ENCODE results near the gene TWSG1. TPM values are rescaled to one million over a fixed set of nuclear protein-coding genes. Genes with fewer than 3 reads are reported as not detected.
A peak's percentile ranks its signal among the peaks of the same experiment; 100 is the strongest.

Gene TWSG1
- total and polyA plus RNA-seq, 2 of the 13 experiments (the other 11 are each of a cell fraction or from before 2014, with no cell fraction given): 6.6 to 9.4 TPM

DNA sequence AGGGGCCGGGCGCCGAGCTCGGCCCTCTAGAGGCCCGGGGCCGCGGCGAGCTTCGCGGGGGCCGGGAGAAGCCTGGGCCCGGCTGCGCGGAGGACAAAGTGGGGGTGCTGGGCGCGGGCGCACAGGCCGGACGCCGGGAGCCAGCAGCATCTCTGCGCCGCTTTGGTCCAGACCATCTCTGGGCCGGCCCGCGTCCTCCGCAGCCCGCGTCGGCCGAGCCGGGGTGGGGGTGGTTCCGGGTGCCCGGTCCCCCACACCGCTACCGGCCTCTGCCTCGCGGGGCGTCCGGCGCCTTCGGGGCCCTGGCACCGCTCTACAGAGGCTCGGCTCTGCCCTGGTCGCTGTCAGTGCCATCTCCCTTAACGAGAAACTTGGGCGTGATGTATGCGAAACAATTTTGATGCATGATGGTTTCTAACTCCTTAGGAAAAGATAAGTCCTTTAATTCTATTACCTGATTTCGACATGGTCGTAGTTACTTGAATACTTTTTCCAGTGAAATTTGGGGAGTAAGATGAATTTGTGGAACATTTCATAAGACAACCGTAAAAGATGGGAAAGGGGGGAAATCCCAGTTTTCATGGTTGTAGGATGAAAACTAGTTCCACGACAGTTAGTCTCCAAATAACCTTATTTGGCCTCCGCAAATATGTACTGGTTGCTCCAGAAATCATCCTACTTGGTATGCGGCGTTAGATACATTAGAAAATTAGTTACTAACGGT is 562 bp downstream of the TWSG1 start (continued):
- TF ChIP-seq, protein P1, sequence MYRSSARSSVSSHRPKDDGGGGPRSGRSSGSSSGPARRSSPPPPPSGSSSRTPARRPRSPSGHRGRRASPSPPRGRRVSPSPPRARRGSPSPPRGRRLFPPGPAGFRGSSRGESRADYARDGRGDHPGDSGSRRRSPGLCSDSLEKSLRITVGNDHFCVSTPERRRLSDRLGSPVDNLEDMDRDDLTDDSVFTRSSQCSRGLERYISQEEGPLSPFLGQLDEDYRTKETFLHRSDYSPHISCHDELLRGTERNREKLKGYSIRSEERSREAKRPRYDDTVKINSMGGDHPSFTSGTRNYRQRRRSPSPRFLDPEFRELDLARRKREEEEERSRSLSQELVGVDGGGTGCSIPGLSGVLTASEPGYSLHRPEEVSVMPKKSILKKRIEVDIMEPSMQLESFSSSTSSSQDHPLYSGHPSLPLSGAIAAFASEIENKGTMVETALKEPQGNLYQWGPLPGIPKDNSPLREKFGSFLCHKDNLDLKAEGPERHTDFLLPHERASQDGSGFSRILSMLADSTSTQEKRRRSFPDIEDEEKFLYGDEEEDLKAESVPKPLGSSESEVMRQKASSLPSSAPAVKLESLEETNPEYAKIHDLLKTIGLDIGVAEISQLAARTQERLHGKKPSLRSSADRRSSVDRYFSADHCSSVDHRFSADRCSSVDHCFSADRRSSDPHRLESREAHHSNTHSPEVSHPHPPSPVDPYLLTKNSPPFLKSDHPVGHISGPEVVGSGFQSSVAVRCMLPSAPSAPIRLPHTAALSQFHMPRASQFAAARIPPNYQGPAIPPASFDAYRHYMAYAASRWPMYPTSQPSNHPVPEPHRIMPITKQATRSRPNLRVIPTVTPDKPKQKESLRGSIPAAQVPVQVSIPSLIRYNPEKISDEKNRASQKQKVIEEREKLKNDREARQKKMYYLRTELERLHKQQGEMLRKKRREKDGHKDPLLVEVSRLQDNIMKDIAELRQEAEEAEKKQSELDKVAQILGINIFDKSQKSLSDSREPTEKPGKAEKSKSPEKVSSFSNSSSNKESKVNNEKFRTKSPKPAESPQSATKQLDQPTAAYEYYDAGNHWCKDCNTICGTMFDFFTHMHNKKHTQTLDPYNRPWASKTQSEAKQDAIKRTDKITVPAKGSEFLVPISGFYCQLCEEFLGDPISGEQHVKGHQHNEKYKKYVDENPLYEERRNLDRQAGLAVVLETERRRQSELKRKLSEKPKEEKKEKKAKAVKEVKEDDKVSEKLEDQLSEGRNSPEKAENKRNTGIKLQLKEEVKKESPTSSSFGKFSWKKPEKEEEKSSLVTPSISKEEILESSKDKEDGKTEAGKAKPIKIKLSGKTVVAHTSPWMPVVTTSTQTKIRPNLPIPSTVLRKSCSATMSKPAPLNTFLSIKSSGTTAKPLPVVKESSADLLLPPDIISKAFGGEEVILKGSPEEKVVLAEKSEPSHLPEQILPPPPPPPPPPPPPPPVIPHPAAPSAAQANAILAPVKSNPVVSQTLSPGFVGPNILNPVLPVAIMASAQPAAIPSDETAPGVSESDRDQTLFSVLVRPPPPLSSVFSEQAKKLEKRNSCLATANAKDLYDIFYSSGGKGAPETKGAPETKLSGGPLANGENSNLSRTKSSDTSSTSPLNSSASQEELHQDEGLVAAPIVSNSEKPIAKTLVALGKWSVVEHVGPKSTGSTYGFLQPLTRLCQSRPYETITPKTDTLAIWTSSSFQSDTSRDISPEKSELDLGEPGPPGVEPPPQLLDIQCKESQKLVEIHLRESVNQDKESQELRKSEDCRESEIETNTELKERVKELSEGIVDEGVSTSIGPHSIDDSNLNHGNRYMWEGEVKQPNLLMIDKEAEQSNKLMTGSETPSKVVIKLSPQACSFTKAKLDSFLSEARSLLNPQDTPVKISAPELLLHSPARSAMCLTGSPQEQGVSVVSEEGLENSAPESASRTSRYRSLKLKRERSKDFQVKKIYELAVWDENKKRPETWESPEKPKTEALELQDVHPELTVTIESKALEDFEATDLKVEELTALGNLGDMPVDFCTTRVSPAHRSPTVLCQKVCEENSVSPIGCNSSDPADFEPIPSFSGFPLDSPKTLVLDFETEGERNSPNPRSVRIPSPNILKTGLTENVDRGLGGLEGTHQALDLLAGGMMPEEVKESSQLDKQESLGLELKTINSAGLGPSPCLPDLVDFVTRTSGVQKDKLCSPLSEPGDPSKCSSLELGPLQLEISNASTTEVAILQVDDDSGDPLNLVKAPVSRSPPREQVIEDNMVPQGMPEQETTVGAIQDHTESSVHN (CRISPR knock-in tag; IDR thresholded peaks at IDR 0.05): no peak
- TF ChIP-seq ZNF557 (CRISPR knock-in tag; IDR thresholded peaks at IDR 0.05) (no peak), NPAS2 (CRISPR knock-in tag; IDR thresholded peaks at IDR 0.05; ENCODE audit: borderline replicate concordance) (no peak), ZSCAN20 (CRISPR knock-in tag; IDR thresholded peaks at IDR 0.05; ENCODE audit: borderline replicate concordance) (no peak), ZNF564 (CRISPR knock-in tag; IDR thresholded peaks at IDR 0.05) (no peak), ZNF570 (CRISPR knock-in tag; IDR thresholded peaks at IDR 0.05; ENCODE audit: borderline replicate concordance) (no peak), NFE2L2 (IDR thresholded peaks at IDR 0.05; ENCODE audit: low read length) (no peak), SMARCE1 (IDR thresholded peaks at IDR 0.05; ENCODE audit: borderline replicate concordance) (no peak), EEA1 (CRISPR knock-in tag; IDR thresholded peaks at IDR 0.05; ENCODE audit: borderline replicate concordance) (0 out of 2 replicates have a peak, but pooled peaks have one; percentile 42), GABPB1 (CRISPR knock-in tag; IDR thresholded peaks at IDR 0.05) (peak; percentile 29; the same call in 1 of the 2 replicates), ZNF331 (CRISPR knock-in tag; IDR thresholded peaks at IDR 0.05) (no peak), ZNF546 (CRISPR knock-in tag; conservative IDR thresholded peaks at IDR 0.05) (no peak), NFRKB (IDR thresholded peaks at IDR 0.05) (no peak), NR3C1 (CRISPR knock-in tag; IDR thresholded peaks at IDR 0.05) (no peak), TSC22D2 (CRISPR knock-in tag; IDR thresholded peaks at IDR 0.05; ENCODE audit: borderline replicate concordance) (no peak), ZNF652 (CRISPR knock-in tag; IDR thresholded peaks at IDR 0.05; ENCODE audit: borderline replicate concordance, low read depth) (no peak), KLF12 (CRISPR knock-in tag; IDR thresholded peaks at IDR 0.05; ENCODE audit: borderline replicate concordance) (0 out of 2 replicates have a peak, but pooled peaks have one; percentile 12), ZNF530 (CRISPR knock-in tag; IDR thresholded peaks at IDR 0.05; ENCODE audit: low read depth) (no peak)
- TF ChIP-seq, protein P2, sequence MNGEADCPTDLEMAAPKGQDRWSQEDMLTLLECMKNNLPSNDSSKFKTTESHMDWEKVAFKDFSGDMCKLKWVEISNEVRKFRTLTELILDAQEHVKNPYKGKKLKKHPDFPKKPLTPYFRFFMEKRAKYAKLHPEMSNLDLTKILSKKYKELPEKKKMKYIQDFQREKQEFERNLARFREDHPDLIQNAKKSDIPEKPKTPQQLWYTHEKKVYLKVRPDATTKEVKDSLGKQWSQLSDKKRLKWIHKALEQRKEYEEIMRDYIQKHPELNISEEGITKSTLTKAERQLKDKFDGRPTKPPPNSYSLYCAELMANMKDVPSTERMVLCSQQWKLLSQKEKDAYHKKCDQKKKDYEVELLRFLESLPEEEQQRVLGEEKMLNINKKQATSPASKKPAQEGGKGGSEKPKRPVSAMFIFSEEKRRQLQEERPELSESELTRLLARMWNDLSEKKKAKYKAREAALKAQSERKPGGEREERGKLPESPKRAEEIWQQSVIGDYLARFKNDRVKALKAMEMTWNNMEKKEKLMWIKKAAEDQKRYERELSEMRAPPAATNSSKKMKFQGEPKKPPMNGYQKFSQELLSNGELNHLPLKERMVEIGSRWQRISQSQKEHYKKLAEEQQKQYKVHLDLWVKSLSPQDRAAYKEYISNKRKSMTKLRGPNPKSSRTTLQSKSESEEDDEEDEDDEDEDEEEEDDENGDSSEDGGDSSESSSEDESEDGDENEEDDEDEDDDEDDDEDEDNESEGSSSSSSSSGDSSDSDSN (CRISPR knock-in tag; IDR thresholded peaks at IDR 0.05): peak; percentile 94; the same call in 1 of the 2 replicates
- TF ChIP-seq, protein P3, sequence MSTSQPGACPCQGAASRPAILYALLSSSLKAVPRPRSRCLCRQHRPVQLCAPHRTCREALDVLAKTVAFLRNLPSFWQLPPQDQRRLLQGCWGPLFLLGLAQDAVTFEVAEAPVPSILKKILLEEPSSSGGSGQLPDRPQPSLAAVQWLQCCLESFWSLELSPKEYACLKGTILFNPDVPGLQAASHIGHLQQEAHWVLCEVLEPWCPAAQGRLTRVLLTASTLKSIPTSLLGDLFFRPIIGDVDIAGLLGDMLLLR (CRISPR knock-in tag; IDR thresholded peaks at IDR 0.05): 0 out of 2 replicates have a peak, but pooled peaks have one; percentile 34

All from HepG2 (cell line).